ENCODE results near the gene LIPT2.

LIPT2 gene

GRCh38 chr11:74473382-74474173 is 19.9 kb downstream of the LIPT2 start:
- no peak for TF ChIP-seq CTCF (conservative IDR thresholded peaks at IDR 0.05; ENCODE audit: low read depth, low read length)
- DNase-seq (ENCODE audit: low read depth) = no peak
- no peak overlapping the region for H3K4me3 ChIP-seq (ENCODE audit: low read depth, low read length)

- H3K4me3 ChIP-seq (ENCODE audit: low read depth, low read length) = no peak overlapping the region
- no peak for TF ChIP-seq CTCF (conservative IDR thresholded peaks at IDR 0.05; ENCODE audit: low read depth, low read length)
- DNase-seq (ENCODE audit: low read depth) = no peak
Observed at GRCh38 chr11:74471668-74472429, 21.7 kb downstream of the LIPT2 start.

GRCh38 chr11:74471037-74471436 is 22.5 kb downstream of the LIPT2 start:
- DNase-seq (ENCODE audit: low read depth) = no peak
- no peak overlapping the region for H3K4me3 ChIP-seq (ENCODE audit: low read depth, low read length)
- TF ChIP-seq CTCF (conservative IDR thresholded peaks at IDR 0.05; ENCODE audit: low read depth, low read length) = no peak

GRCh38 chr11:74470526-74470925 is 23.0 kb downstream of the LIPT2 start:
- no peak overlapping the region for H3K4me3 ChIP-seq (ENCODE audit: low read depth, low read length)
- no peak for DNase-seq (ENCODE audit: low read depth)
- no peak for TF ChIP-seq CTCF (conservative IDR thresholded peaks at IDR 0.05; ENCODE audit: low read depth, low read length)

GRCh38 chr11:74468936-74469335 is 24.6 kb downstream of the LIPT2 start:
- H3K4me3 ChIP-seq (ENCODE audit: low read depth, low read length) = no peak overlapping the region
- TF ChIP-seq CTCF (conservative IDR thresholded peaks at IDR 0.05; ENCODE audit: low read depth, low read length) = no peak
- DNase-seq (ENCODE audit: low read depth) = no peak

- H3K4me3 ChIP-seq (ENCODE audit: low read depth, low read length) = no peak overlapping the region
- no peak for DNase-seq (ENCODE audit: low read depth)
- TF ChIP-seq CTCF (conservative IDR thresholded peaks at IDR 0.05; ENCODE audit: low read depth, low read length) = no peak
Observed at GRCh38 chr11:74468521-74468920, 25.0 kb downstream of the LIPT2 start.
